ENCODE data around the gene AGPAT3.
A peak's percentile ranks its signal among the peaks of the same experiment; 100 is the strongest.
"Not testable (repeated sequence)": the region's sequence is repeated elsewhere in the genome, so short reads cannot be mapped to it uniquely, and the experiment has no call there.

The AGPAT3 gene, protein sequence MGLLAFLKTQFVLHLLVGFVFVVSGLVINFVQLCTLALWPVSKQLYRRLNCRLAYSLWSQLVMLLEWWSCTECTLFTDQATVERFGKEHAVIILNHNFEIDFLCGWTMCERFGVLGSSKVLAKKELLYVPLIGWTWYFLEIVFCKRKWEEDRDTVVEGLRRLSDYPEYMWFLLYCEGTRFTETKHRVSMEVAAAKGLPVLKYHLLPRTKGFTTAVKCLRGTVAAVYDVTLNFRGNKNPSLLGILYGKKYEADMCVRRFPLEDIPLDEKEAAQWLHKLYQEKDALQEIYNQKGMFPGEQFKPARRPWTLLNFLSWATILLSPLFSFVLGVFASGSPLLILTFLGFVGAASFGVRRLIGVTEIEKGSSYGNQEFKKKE

DNA sequence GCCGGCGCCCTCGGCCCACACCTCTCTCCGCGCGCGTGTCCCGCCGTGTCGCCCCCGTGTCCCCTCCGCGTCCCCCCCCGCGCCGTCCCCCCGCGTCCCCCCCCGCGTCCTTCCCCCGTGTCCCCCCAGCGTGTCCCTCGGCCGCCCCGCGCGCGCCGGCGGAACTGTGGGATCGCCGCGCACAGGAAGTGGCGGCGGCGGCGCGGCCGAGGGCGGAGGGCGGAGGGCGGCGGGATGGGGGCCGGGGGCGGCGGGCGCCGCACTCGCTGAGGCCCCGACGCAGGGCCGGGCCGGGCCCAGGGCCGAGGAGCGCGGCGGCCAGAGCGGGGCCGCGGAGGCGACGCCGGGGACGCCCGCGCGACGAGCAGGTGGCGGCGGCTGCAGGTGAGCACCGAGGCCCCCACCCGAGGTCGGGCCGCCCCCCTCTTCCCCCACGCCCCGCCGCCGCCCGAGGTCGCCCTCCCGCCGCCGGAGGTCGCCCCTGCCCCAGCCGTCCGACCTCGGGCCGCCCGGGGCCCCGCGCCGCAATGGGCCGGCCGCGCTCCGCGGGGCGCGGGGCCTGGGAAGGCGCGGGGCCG lies at the start of gene AGPAT3:
TSS of gene AGPAT3 (plus strand) at position 262 of the 578 bp plus-strand sequence. CDS start 94,459 bp downstream, outside the sequence.
- DNase-seq: no peak
- peak within 1 kb of the TSS; percentile 90 for H3K27ac Mint-ChIP-seq

DNA sequence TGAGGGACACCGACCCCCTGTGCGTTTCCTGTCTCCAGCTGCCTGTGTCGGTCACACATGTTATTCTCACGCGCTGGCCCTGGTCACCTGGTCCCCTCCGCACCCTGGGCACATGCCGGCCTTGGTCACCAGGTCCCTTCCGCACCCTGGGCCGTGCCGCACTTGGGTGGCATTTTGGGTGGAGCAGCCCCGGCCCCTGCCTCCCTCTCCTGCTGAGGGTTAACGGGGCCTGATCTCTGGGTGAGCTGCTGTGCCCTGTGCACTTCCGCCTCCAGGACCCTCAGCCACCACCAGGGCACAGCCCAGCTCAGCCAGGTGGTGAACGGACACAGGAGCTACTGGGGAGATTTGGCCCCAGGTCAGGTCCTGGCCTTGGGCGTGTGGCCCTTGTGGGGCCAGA lies 49.0 kb upstream of the AGPAT3 start:
- H3K4me3 Mint-ChIP-seq: no peak overlapping the region
- DNase-seq (no peak), ATAC-seq (replicated peaks) (no peak)
- H3K4me1 Mint-ChIP-seq: peaks cover 14 to 29% of the 10 kb centered on the region in 2 donors
- H3K27me3 Mint-ChIP-seq: peaks cover 5 to 10% of the 10 kb centered on the region in 2 donors
- H3K36me3 Mint-ChIP-seq: peaks cover 8 to 9% of the 10 kb centered on the region in 2 donors
- no peak overlapping the region for H3K27ac Mint-ChIP-seq
- peaks cover 6 to 9% of the 10 kb centered on the region in 2 donors for H3K9me3 Mint-ChIP-seq

More for the DNA sequence above, at the start of gene AGPAT3:
- Mint-ChIP-seq H3K27me3 (no peaks in the 10 kb centered on the region), H3K9me3 (no peaks in the 10 kb centered on the region), H3K4me3 (peak within 1 kb of the TSS; percentile 80 to 91), H3K36me3 (peaks cover 11 to 28% of the 10 kb centered on the region in 2 donors), H3K4me1 (peaks cover 35 to 39% of the 10 kb centered on the region in 2 donors)
- peak; percentile 24 to 39 for ATAC-seq (replicated peaks)

DNA sequence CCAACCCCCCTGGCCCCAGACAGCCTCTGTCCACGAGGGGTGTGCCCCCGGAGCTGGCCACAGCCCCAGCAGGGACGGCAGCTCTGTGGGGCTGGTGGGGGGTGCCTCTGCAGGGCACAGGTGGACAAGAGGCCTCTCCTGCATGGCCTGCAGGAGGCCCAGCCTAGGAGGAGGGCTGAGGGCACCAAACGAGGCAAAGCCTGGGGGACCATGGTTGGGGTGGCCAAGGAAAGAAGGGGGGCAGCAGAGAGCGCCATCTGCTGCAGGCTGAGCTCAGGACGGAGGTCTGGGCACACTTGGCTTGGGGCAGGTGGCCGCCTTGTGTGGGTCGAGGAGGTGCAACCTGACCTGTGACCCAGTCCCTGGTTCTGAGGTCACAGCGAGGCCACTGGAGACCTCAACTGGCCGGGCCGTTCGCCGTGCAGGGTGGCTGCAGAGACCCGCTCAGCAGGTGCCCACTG lies 48.4 kb upstream of the AGPAT3 start:
- Mint-ChIP-seq H3K4me3 (no peak overlapping the region), H3K27ac (no peak overlapping the region), H3K4me1 (peaks cover 13 to 24% of the 10 kb centered on the region in 2 donors), H3K27me3 (peaks cover 5 to 10% of the 10 kb centered on the region in 2 donors), H3K9me3 (peaks cover 6 to 9% of the 10 kb centered on the region in 2 donors), H3K36me3 (peaks cover 8 to 9% of the 10 kb centered on the region in 2 donors)
- ATAC-seq (replicated peaks): no peak
- DNase-seq: no peak

DNA sequence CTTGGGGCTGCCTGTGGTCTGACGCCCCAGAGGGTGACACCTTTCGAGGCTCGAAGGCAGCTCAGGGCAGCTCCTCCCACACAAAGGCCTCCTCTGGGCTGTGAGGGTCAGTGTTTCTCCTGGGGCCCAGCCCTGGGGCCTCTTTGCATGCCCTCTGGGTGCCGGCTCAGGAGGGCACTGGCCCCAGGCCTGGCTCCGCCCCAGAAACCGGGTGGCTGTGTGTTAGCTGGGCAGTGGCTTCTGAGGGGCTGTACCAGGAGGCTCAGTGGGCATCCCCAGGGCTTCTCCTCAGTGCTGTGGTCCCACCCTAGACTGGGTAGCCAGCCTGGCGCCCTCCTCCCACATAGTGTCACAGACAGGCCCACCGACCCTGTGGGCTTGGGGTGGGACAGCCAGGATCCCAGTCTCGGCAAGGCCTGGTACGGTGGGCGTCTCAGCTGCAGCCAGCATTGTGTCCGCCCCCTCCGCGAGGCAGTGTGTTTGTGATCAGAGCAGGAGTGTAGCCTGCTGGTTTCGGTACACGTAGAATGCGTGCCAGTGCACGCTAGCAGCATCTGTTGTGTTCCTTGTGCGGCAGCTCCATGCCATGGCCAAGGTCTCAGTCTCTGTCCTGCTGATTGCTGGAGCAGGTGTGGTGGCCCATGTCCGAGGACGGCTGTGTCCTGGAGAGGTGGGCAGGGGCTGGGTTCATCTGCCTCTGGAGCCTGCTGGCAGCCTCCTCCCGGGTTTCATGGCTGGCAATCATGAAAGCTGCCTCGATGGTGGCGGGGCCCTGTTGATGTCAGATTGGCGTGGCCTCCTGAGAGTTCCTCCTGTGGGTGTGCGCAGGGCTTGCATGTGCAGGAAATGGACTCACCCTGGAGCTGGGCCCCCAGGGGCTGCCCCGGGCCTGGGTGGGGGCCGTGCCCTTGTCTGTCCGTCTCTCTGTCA lies 47.6 kb upstream of the AGPAT3 start:
- Mint-ChIP-seq H3K36me3 (peaks cover 8 to 12% of the 10 kb centered on the region in 2 donors), H3K27ac (no peak overlapping the region), H3K27me3 (peaks cover 5 to 10% of the 10 kb centered on the region in 2 donors), H3K4me1 (peaks cover 12 to 18% of the 10 kb centered on the region in 2 donors), H3K4me3 (no peak overlapping the region), H3K9me3 (peaks cover 6 to 9% of the 10 kb centered on the region in 2 donors)
- peak in 1 of 2 donors; percentile 34 for ATAC-seq (replicated peaks)
- DNase-seq: no peak

DNA sequence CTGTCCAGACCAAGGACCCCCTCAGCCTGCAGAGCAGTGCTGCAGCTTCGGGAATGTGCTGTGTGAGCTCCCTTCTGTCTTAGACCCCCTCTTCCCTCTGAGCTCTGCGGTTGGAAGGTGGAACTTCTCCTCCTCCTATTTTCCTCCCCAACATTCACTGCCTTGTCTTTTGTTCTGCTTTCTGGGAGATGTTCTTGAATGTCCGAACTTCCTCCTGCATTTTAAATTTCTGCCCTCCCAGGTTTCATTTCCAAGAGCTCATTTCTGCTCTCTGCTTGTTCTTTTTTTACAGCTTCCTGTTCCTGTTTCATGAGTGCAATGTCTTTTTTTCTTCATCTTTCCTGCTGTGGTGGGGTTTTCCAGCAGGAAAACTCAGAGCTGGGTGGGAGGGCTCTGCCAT lies 46.3 kb upstream of the AGPAT3 start:
- peaks cover 5 to 10% of the 10 kb centered on the region in 2 donors for H3K27me3 Mint-ChIP-seq
- DNase-seq (no peak), ATAC-seq (replicated peaks) (no peak)
- peaks cover 6 to 9% of the 10 kb centered on the region in 2 donors for H3K9me3 Mint-ChIP-seq
- H3K27ac Mint-ChIP-seq: no peak overlapping the region
- H3K36me3 Mint-ChIP-seq: peaks cover 8 to 12% of the 10 kb centered on the region in 2 donors
- H3K4me1 Mint-ChIP-seq: peaks cover 9 to 14% of the 10 kb centered on the region in 2 donors
- no peak overlapping the region for H3K4me3 Mint-ChIP-seq

DNA sequence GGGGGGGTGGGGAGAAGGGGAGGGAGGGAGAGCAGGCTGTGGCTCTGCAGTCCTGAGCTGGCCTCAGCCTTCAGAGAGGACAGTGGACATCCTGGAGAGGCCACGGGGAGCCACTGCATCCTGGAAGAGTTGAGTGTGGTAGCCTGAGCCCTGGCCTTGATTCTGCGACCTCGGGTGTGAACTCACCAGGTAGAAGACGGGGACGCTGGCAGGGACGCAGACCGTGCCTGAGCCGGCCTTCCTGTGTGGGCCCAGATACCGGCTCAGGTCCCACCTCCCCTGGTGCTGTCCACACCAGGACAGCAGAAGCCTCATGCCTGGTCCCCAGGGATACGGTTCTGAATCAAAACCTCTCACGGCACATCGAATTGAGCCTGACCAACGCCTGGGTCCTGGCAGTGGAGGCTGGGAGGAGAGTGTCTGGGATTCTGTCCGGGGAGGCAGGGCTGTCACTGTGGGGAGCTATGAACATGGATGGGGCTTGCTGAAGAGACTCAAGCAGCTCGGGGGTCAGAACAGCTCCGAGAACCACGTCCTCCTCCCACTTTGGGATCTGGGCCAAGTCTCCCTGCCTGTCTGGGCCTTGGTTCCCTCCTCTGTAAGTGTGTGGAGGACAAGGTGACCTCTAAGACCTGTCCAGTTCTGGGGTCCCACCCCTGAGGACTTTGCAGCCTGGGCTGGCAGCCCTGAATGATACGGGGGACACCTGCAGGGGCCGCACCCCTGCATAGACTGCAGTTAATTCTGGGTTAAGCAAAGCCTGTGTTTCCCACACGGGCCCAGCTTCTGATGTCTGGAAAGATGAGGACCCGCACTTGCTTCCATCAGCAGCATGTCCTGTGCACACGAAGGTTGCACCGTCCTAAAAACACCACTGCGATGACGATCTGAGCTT lies 45.3 kb upstream of the AGPAT3 start:
- H3K27me3 Mint-ChIP-seq: peaks cover 2 to 3% of the 10 kb centered on the region in 2 donors
- no peak for DNase-seq
- no peak overlapping the region for H3K27ac Mint-ChIP-seq
- ATAC-seq (replicated peaks): no peak
- peaks cover 6 to 8% of the 10 kb centered on the region in 2 donors for H3K9me3 Mint-ChIP-seq
- H3K4me1 Mint-ChIP-seq: peaks cover 10 to 16% of the 10 kb centered on the region in 2 donors
- H3K4me3 Mint-ChIP-seq: no peak overlapping the region
- H3K36me3 Mint-ChIP-seq: peaks cover 8 to 11% of the 10 kb centered on the region in 2 donors

GRCh38 chr21:43820466-43820865 lies 44.6 kb upstream of the AGPAT3 start:
- H3K27ac Mint-ChIP-seq: no peak overlapping the region
- peaks cover 8 to 9% of the 10 kb centered on the region in 2 donors for H3K36me3 Mint-ChIP-seq
- DNase-seq (no peak), ATAC-seq (replicated peaks) (no peak)
- H3K9me3 Mint-ChIP-seq: peaks cover 6 to 7% of the 10 kb centered on the region in 2 donors
- H3K4me3 Mint-ChIP-seq: no peak overlapping the region
- H3K27me3 Mint-ChIP-seq: no peaks in the 10 kb centered on the region
- peaks cover 8 to 13% of the 10 kb centered on the region in 2 donors for H3K4me1 Mint-ChIP-seq

DNA sequence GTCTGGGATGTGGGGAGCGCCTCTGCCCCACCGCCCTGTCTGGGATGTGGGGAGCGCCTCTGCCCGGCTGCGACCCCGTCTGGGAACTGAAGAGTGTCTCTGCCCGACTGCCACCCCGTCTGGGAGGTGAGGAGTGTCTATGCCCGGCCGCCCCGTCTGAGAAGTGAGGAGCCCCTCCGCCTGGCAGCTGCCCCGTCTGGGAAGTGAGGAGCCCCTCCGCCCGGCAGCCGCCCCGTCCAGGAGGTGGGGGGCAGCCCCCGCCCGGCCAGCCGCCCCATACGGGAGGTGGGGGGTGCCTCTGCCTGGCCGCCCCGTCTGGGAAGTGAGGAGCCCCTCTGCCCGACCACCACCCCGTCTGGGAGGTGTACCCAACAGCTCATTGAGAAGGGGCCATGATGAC lies 42.9 kb upstream of the AGPAT3 start:
- H3K9me3 Mint-ChIP-seq; H3K27ac Mint-ChIP-seq; DNase-seq; ATAC-seq (replicated peaks); H3K4me3 Mint-ChIP-seq; H3K27me3 Mint-ChIP-seq; H3K36me3 Mint-ChIP-seq: not testable (repeated sequence)
- H3K4me1 Mint-ChIP-seq: peaks cover 9 to 13% of the 10 kb centered on the region in 2 donors

DNA sequence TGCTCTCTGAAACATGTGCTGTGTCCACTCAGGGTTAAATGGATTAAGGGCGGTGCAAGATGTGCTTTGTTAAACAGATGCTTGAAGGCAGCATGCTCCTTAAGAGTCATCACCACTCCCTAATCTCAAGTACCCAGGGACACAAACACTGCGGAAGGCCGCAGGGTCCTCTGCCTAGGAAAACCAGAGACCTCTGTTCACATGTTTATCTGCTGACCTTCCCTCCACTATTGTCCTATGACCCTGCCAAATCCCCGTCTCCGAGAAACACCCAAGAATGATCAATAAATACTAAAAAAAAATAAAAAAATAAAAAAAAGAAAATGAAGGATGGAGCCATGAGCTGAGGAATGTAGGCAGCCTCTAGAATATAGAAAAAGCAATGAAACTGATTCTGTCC lies 42.3 kb upstream of the AGPAT3 start:
- not testable (repeated sequence) for H3K4me3 Mint-ChIP-seq; H3K9me3 Mint-ChIP-seq; H3K36me3 Mint-ChIP-seq; H3K27ac Mint-ChIP-seq; H3K27me3 Mint-ChIP-seq; DNase-seq; ATAC-seq (replicated peaks)
- H3K4me1 Mint-ChIP-seq: peaks cover 9 to 13% of the 10 kb centered on the region in 2 donors

- no peak for ATAC-seq (replicated peaks)
- peaks cover 0 to 3% of the 10 kb centered on the region in 2 donors for H3K36me3 Mint-ChIP-seq
- no peak overlapping the region for H3K27ac Mint-ChIP-seq
- no peak overlapping the region for H3K4me3 Mint-ChIP-seq
- peaks cover 4 to 8% of the 10 kb centered on the region in 2 donors for H3K27me3 Mint-ChIP-seq
- no peaks in the 10 kb centered on the region for H3K9me3 Mint-ChIP-seq
- peaks cover 5 to 6% of the 10 kb centered on the region in 2 donors for H3K4me1 Mint-ChIP-seq
- no peak for DNase-seq
Measured at GRCh38 chr21:43824333-43825241, 40.4 kb upstream of the AGPAT3 start.

DNA sequence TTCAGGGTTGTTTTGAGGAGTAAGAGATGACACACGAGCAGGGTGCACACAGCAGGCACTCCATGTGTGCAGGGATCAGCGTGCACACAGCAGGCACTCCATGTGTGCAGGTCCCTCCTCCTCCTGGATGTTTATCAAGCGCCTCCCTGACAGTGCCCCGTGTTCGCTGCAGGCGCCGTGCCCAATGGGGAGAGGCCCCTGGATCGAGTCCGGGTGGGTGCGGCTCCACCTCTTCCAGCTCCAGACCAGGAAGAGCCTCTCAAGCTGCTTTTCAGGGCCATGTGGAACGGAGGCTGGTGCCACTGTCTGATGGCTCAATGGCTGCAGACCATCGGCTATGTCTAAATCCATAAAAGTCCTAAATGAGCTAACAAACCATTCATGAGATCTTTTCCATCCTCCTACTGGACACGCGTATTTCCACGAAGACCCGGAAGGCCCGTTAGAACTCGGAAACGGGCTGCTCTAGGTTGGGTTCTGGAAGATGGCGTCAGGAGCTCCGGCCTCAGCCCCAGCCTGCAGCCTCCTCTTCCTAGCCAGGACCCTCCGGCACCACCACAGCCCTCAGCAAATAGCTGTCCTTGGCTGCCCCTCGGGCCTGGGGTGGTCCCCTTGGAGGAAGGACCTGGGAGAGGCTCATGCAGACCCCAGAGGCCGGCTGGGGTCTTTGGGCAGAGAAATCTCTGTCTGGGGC lies 39.6 kb upstream of the AGPAT3 start:
- Mint-ChIP-seq H3K27me3 (peaks cover 4 to 8% of the 10 kb centered on the region in 2 donors), H3K36me3 (peaks cover 0 to 3% of the 10 kb centered on the region in 2 donors), H3K4me3 (no peak overlapping the region), H3K4me1 (peaks cover 5 to 6% of the 10 kb centered on the region in 2 donors), H3K9me3 (no peaks in the 10 kb centered on the region), H3K27ac (no peak overlapping the region)
- ATAC-seq (replicated peaks) (no peak), DNase-seq (no peak)

Data from stimulated activated naive B cell treated with anti-CD40 and anti-IgM and Interleukin-4, amounts not matched to agents 10 μg/mL and 1 μg/mL and 100 μg/mL, for 72 hours (primary cell).